HFFc6 (cell line): ENCODE results near the gene JPH2. TPM values are rescaled to one million over a fixed set of nuclear protein-coding genes. Genes with fewer than 3 reads are reported as not detected.

Experiments used
- DNase-seq: peaks from one replicate; pipeline ENCODE4 v3.0.0-alpha.2; 2018
- H3K27ac Mint-ChIP-seq: 2 replicates; pipeline ENCODE4 v1.8.0; 2020; ENCODE audit warnings: mild to moderate bottlenecking, mixed read lengths
- H3K27me3 Mint-ChIP-seq: 2 replicates; pipeline ENCODE4 v1.8.0; 2021; ENCODE audit warnings: mild to moderate bottlenecking, moderate library complexity, mixed read lengths; ENCODE audit not compliant: insufficient read depth
- H3K36me3 Mint-ChIP-seq: 2 replicates; pipeline ENCODE4 v1.8.0; 2021; ENCODE audit warnings: low read depth, mixed read lengths
- H3K4me1 Mint-ChIP-seq: 2 replicates; pipeline ENCODE4 v1.8.0; 2020; ENCODE audit warnings: low read depth, mixed read lengths
- H3K4me3 Mint-ChIP-seq: 2 replicates; pipeline ENCODE4 v1.8.0; 2020; ENCODE audit warnings: mild to moderate bottlenecking, moderate library complexity, mixed read lengths
- H3K9me3 Mint-ChIP-seq: 2 replicates; pipeline ENCODE4 v1.8.0; 2020; ENCODE audit warnings: mild to moderate bottlenecking, mixed read lengths
- total RNA-seq, 6 experiments: library from RNA; stranded (reverse); fragmentation: NEBNext Ultra II Directional; extraction: Animal tissue kit (Norgen Biotek cat#: 25700); gene quantifications; 2 replicates in 1 of 6; 3 replicates in 5 of 6; pipeline ENCODE4 v1.2.3, GENCODE V29; 2021
- TF ChIP-seq, protein P1 (sequence below): fragments of 200-600 bp; sonication (generic); IDR thresholded peaks from 2 replicates; pipeline ENCODE4 v1.5.0; 2021; ENCODE audit warnings: antibody characterized with exemption, mild to moderate bottlenecking

Gene JPH2
- total RNA-seq, 6 experiments from 2014 or later = 9.7 to 14.4 (median 13.5) TPM

DNA sequence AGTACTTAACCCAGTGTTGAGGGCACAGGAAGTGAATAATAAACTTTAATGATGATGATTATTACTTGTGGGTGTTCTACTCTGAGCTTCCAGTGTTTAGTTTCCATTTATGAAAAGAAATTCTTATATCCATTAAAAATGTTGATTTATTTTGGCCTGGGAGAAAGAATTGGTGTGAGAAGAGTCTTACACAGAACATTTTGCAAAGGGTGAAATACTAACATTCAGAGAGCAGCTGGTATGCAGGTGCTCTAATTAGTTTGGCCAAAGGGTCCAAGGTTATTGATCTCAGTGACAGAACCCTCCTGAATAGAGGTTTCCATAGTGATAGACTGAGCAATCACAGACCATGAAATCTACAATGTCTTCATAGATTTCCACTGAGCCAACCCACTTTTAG is 19.1 kb upstream of the JPH2 start:
- H3K27me3 Mint-ChIP-seq = peaks cover 5% of the 10 kb centered on the region
- H3K27ac Mint-ChIP-seq = peak overlapping the region; percentile 62
- TF ChIP-seq, protein P1, sequence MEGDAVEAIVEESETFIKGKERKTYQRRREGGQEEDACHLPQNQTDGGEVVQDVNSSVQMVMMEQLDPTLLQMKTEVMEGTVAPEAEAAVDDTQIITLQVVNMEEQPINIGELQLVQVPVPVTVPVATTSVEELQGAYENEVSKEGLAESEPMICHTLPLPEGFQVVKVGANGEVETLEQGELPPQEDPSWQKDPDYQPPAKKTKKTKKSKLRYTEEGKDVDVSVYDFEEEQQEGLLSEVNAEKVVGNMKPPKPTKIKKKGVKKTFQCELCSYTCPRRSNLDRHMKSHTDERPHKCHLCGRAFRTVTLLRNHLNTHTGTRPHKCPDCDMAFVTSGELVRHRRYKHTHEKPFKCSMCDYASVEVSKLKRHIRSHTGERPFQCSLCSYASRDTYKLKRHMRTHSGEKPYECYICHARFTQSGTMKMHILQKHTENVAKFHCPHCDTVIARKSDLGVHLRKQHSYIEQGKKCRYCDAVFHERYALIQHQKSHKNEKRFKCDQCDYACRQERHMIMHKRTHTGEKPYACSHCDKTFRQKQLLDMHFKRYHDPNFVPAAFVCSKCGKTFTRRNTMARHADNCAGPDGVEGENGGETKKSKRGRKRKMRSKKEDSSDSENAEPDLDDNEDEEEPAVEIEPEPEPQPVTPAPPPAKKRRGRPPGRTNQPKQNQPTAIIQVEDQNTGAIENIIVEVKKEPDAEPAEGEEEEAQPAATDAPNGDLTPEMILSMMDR = no peak
- no peak for DNase-seq
- peak overlapping the region; percentile 41 for H3K4me3 Mint-ChIP-seq
- no peaks in the 10 kb centered on the region for H3K9me3 Mint-ChIP-seq
- H3K36me3 Mint-ChIP-seq = peaks cover 62% of the 10 kb centered on the region
- peaks cover 83% of the 10 kb centered on the region for H3K4me1 Mint-ChIP-seq

DNA sequence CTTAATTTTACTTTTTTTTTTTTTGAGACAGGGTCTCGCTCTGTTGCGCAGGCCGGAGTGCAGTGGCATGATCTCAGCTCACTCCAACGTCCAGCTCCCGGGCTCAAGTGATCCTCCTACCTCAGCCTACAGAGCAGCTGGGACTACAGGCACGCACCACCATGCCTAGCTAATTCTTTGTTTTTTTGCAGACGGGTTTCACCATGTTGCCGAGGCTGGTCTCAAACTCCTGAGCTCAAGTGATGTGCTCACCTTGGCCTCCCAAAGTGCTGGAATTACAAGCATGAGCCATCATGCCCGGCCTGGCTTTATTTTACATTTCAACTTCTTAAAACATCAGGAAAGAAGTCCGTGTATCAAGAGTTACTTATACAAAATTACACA is 17.8 kb upstream of the JPH2 start:
- peak overlapping the region; percentile 83 for H3K27ac Mint-ChIP-seq
- H3K9me3 Mint-ChIP-seq = no peaks in the 10 kb centered on the region; the same call in 1 of the 2 replicates
- TF ChIP-seq, protein P1 = no peak
- H3K4me1 Mint-ChIP-seq = peaks cover 94% of the 10 kb centered on the region
- H3K4me3 Mint-ChIP-seq = peak overlapping the region; percentile 46; the same call in 1 of the 2 replicates
- no peaks in the 10 kb centered on the region; the same call in 1 of the 2 replicates for H3K27me3 Mint-ChIP-seq
- DNase-seq = no peak
- peaks cover 71% of the 10 kb centered on the region for H3K36me3 Mint-ChIP-seq

DNA sequence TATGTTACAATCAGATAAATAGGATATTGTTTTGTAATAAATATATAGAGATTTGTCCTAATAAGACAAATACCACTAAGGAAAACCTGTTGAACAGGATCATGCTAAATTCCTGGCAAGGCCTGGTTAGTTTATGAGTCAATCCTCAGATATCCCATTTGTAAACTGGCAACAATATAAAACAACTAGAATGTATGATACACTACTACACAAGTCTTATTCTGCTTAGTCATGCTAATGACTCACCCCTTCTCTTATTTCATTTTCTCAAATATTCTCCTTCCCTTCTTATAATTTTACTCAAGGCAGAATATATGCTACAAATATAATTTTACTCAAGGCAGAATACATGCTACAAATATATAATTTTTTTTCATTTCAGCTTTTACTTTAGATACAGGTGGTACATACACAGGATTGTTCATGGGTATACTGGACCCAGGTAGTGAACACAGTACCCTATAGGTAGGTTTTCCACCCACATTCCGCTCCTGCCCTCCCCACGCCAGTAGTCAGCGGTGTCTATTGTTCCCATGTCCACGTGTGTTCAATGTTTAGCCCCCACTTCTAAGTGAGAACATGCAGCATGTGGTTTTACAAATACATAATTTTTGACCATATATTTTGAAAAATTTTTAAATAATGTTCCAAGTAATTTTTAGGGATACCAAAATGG is 17.3 kb upstream of the JPH2 start:
- no peaks in the 10 kb centered on the region; the same call in 1 of the 2 replicates for H3K27me3 Mint-ChIP-seq
- H3K27ac Mint-ChIP-seq = peak overlapping the region; percentile 88
- H3K9me3 Mint-ChIP-seq = no peaks in the 10 kb centered on the region; the same call in 1 of the 2 replicates
- peak; percentile 93 for DNase-seq
- H3K4me3 Mint-ChIP-seq = peak overlapping the region; percentile 79
- TF ChIP-seq, protein P1 = no peak
- peaks cover 71% of the 10 kb centered on the region for H3K36me3 Mint-ChIP-seq
- peaks cover 98% of the 10 kb centered on the region for H3K4me1 Mint-ChIP-seq

DNA sequence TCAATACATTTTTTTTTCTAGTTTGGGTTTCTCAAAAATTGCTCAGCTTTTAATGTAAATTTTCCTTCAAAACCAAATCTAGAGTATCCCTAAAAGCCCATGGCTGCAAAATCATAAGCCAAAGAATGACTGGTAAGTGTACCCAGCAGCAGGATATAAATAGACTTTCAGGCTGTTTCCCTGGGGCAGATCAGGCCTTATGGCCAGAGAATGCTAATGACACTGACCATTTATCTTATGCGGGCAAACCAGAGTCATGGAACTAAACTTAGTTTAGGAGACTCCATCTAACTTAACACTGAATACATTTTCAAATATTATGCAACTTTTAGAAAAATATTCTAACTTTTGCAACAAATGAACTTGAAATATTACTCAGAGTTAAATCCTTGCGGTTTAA is 16.2 kb upstream of the JPH2 start:
- no peaks in the 10 kb centered on the region; the same call in 1 of the 2 replicates for H3K27me3 Mint-ChIP-seq
- peak; percentile 63 for DNase-seq
- H3K4me1 Mint-ChIP-seq = peaks cover 92% of the 10 kb centered on the region
- peak overlapping the region; percentile 79 for H3K4me3 Mint-ChIP-seq
- no peaks in the 10 kb centered on the region; the same call in 1 of the 2 replicates for H3K9me3 Mint-ChIP-seq
- TF ChIP-seq, protein P1 = no peak
- H3K36me3 Mint-ChIP-seq = peaks cover 73% of the 10 kb centered on the region
- peak overlapping the region; percentile 88 for H3K27ac Mint-ChIP-seq

DNA sequence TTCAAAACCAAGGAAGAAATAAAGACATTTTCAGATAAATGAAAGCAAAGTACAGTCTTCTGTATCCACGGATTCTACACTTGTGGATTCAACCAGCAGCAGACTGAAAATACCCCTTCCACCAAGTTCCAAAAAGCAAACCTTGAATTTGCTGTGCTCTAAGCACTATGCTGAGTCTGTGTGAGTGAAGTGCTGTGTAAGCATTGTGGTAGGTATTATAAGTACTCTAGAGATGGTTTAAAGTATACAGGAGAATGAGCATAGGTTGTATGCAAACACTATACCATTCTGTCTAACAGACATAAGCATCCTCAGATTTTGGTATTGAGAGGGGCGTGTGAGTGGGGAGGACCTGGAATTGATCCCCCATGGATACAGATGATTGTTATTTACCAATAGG is 14.0 kb upstream of the JPH2 start:
- no peaks in the 10 kb centered on the region; the same call in 1 of the 2 replicates for H3K9me3 Mint-ChIP-seq
- peaks cover 71% of the 10 kb centered on the region for H3K4me1 Mint-ChIP-seq
- TF ChIP-seq, protein P1 = no peak
- no peak for DNase-seq
- H3K4me3 Mint-ChIP-seq = no peak overlapping the region
- no peaks in the 10 kb centered on the region; the same call in 1 of the 2 replicates for H3K27me3 Mint-ChIP-seq
- H3K36me3 Mint-ChIP-seq = peaks cover 65% of the 10 kb centered on the region
- peak overlapping the region; percentile 68 for H3K27ac Mint-ChIP-seq
